HG02943 (cell line): Measurements from ENCODE around the gene IGFL1.
"Not testable (repeated sequence)": the region's sequence is repeated elsewhere in the genome, so short reads cannot be mapped to it uniquely, and the experiment has no call there.

Experiments used
- ATAC-seq: cut with Tn5 transposase; IDR thresholded peaks from one replicate; pipeline ENCODE4 v1.9.1; 2021; ENCODE audit warnings: mild to moderate bottlenecking, low read depth, moderate library complexity; ENCODE audit not compliant: unreplicated experiment

The IGFL1 gene

DNA sequence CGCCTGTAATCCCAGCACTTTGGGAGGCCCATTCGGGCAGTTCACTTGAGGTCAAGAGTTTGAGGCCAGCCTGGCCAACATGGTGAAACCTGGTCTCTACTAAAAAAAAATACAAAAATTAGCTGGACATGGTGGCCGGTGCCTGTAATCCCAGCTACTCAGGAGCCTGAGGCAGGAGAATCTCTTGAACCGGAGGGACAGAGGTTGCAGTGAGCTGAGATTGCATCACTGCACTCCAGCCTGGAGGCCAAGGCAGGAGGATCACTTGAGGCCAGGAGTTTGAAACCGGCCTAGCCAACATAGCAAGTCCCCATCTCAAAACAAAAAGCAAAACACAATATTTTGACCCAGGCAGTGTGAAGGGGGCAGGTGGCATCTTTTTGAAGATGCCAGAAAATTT is 35.3 kb downstream of the IGFL1 start:
- ATAC-seq = not testable (repeated sequence)

DNA sequence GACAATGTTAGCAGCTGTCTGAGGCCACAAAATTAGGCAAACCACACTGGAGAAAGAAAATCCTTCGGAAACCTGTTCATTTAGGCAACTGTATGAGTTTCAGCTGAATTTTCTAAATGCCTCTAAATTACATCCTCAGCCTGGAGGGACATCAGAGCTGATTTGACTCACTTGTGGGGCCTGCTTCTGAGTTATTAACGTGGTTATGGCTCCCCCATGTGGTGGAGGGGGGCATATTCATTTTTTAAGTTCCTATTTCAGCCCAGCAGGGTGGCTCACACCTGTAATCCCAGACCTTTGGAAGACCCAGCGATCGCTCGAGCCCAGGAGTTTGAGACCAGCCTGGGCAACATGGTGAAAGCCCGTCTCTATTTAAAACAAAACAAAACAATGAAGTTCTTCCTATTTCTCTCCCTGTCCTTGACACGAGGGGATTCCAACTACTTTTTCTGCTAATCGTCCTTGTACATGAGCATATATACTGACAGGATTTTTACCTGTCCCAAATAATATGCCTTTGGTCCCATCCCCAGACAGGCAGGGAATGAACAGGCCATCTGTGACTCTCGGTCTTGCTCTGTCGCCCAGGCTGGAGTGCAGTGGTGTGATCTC is 35.8 kb downstream of the IGFL1 start:
- ATAC-seq = no peak

DNA sequence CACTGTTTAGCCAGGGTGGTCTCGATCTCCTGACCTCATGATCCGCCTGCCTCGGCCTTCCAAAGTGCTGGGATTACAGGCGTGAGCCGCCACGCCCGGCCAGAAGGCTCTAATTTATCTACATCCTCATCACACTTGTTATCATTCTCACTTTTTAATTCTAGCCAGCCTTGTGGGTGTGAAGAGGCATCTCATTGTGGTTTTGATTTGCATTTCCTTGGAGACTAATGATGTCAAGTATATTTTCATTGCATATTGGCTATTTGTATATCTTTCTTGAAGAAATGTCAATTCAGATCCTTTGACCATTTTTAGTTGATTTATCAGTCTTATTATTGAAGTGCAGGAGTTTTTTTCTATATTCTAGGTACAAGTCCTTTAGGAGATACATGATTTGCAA is 39.6 kb downstream of the IGFL1 start:
- ATAC-seq = no peak

DNA sequence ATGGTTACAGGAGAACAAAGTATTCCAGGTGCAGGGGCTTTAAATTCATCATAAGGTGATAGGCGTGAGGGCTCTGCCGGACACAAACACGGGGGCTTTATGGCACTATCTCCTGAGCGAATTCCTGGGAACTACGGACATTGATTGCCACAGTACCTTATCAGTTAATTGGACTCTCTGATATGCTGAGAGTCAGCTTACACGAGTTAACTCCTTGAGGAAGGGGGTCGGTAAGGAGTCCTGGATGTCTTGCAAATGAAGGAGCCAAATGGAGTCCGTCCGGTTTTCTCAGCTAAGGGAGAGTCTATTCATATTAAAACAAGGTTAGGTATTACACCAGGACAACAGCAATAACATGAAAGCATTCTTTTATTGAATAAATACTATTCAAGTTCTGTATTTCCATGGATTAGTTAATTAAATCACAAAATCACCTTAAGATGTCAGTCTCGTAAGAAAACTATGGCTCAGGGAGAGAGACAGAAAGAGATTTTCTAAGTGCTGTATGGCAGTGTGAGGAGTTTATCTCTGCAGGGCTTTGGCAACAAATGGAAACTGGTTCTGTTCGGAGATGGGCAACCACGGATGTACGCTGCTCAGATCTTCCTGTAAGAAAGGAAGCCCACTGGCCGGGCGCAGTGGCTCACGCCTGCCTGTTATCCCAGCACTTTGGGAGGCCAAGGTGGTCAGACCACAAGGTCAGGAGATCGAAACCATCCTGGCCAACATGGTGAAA is 41.1 kb downstream of the IGFL1 start:
- no peak for ATAC-seq

GRCh38 chr19:46271481-46272197 is 42.1 kb downstream of the IGFL1 start:
- no peak for ATAC-seq

DNA sequence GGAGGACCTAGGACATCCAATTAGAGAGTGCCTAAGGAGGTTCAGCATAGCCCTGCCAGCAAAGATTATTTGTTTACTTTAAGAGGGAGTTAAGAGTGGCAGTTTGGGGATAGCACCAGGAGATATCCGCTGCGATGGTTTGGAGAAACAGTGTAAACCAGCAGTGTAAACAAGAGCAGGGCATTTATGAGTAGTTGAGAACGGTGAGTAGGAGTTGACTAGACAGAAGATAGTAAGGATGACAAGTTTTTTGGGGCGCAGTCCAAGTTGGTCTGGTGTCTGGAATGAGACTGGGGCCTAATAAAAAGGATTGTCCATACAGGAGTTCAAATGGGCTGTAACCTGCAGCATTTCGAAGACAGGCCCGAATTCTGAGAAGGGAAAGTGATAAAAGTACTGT is 44.4 kb downstream of the IGFL1 start:
- ATAC-seq = not testable (repeated sequence)

GRCh38 chr19:46279177-46279576 is 49.6 kb downstream of the IGFL1 start:
- ATAC-seq = no peak
